ENCODE results near the gene PTGER3.

DNA sequence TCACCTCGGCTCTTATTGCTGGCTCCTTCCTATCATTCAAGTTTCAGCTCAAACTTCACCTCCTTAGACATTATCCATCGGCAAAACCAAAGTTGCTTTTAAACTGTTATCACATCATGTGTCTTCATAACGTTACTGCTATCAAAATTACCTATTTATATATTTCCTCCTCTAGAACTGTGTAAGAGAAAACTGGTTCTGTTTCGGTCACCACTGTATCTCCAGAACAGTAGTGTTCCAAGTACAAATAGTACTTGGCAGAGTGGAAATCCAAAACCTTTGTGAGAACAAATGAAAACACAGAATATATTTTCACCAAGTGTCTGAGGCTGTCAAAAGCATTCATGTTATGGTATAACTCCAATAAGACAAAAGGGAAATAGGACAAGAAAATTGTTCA lies 24.1 kb upstream of the PTGER3 start:
- TF ChIP-seq POLR2A (IDR thresholded peaks at IDR 0.05), result no peak
- TF ChIP-seq, protein P1, sequence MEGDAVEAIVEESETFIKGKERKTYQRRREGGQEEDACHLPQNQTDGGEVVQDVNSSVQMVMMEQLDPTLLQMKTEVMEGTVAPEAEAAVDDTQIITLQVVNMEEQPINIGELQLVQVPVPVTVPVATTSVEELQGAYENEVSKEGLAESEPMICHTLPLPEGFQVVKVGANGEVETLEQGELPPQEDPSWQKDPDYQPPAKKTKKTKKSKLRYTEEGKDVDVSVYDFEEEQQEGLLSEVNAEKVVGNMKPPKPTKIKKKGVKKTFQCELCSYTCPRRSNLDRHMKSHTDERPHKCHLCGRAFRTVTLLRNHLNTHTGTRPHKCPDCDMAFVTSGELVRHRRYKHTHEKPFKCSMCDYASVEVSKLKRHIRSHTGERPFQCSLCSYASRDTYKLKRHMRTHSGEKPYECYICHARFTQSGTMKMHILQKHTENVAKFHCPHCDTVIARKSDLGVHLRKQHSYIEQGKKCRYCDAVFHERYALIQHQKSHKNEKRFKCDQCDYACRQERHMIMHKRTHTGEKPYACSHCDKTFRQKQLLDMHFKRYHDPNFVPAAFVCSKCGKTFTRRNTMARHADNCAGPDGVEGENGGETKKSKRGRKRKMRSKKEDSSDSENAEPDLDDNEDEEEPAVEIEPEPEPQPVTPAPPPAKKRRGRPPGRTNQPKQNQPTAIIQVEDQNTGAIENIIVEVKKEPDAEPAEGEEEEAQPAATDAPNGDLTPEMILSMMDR (IDR thresholded peaks at IDR 0.05), result no peak

Data from testis (tissue), 2 donors.